AG10803 (cell line): ENCODE data around the gene RAB14.
"Not testable (repeated sequence)": the region's sequence is repeated elsewhere in the genome, so short reads cannot be mapped to it uniquely, and the experiment has no call there.

Experiments
- DNase-seq: peaks from one replicate; pipeline ENCODE4 v3.0.0; 2010; ENCODE audit warnings: low read depth
- H3K4me3 ChIP-seq: 2 replicates; pipeline ENCODE4 v1.5.1; 2011; ENCODE audit warnings: mild to moderate bottlenecking, low read length, control low read depth
- TF ChIP-seq, protein P1 (sequence below): conservative IDR thresholded peaks from 2 replicates; pipeline ENCODE4 v1.5.1; 2011; ENCODE audit warnings: mild to moderate bottlenecking, low read length, control low read depth, inconsistent platforms

The RAB14 gene

DNA sequence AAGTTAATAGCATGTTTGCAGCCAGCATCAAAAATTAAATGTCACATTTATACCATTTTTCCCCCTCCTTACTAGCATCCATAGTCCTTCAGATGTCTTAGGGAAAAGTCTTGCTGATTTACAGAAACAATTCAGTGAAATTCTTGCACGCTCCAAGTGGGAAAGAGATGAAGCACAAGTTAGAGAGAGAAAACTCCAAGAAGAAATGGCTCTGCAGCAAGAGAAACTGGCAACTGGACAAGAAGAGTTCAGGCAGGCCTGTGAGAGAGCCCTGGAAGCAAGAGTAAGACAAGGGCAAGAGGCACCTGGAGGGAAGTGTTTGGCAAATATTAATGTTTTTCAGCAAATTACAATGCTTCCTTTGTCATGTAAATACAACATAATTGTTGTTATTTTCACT lies 60.4 kb downstream of the RAB14 start:
- no peak overlapping the region for H3K4me3 ChIP-seq
- no peak for DNase-seq
- TF ChIP-seq, protein P1, sequence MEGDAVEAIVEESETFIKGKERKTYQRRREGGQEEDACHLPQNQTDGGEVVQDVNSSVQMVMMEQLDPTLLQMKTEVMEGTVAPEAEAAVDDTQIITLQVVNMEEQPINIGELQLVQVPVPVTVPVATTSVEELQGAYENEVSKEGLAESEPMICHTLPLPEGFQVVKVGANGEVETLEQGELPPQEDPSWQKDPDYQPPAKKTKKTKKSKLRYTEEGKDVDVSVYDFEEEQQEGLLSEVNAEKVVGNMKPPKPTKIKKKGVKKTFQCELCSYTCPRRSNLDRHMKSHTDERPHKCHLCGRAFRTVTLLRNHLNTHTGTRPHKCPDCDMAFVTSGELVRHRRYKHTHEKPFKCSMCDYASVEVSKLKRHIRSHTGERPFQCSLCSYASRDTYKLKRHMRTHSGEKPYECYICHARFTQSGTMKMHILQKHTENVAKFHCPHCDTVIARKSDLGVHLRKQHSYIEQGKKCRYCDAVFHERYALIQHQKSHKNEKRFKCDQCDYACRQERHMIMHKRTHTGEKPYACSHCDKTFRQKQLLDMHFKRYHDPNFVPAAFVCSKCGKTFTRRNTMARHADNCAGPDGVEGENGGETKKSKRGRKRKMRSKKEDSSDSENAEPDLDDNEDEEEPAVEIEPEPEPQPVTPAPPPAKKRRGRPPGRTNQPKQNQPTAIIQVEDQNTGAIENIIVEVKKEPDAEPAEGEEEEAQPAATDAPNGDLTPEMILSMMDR = no peak

- no peak for DNase-seq
- TF ChIP-seq, protein P1 = no peak
- H3K4me3 ChIP-seq = no peak overlapping the region
Measured at GRCh38 chr9:121140162-121140561, 61.5 kb downstream of the RAB14 start.

DNA sequence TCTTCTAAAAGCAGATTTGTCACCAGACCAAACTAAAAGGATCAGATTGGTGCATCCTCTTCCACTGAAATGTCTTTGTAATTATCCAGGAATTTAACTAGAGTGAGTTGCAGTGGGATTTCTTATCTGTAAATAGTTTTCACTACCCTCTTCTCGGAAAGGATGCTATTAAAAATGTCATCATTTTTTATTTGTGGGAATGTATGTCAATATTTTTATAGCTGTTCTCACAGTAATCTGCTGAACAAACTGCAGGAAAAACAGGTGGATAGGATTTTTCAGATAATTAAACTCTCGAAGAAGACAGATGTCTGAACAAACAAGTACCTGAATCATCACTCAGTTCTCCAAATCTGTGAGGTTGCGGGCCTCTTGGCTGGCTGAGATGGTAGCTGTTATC lies 62.7 kb downstream of the RAB14 start:
- no peak overlapping the region for H3K4me3 ChIP-seq
- TF ChIP-seq, protein P1 = no peak
- DNase-seq = no peak

DNA sequence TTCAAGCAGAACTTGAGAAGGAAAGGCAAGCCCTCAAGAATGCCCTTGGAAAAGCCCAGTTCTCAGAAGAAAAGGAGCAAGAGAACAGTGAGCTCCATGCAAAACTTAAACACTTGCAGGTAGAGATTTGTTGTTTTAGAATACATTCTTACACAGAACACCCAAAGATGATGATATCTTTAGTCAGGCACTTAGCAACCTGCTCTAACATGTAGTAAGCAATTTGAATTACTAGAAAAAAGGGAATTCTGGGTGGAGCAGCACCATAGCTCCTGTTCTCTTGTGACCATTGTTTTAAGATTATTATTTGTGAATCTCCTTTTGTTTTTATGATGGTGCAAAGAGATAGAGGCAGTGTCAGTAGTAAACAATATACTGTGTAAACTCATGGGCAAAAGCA lies 63.1 kb downstream of the RAB14 start:
- DNase-seq = no peak
- TF ChIP-seq, protein P1 = no peak
- no peak overlapping the region for H3K4me3 ChIP-seq

- no peak overlapping the region for H3K4me3 ChIP-seq
- no peak for DNase-seq
- TF ChIP-seq, protein P1 = no peak
Measured at GRCh38 chr9:121135642-121136041, 66.0 kb downstream of the RAB14 start.

DNA sequence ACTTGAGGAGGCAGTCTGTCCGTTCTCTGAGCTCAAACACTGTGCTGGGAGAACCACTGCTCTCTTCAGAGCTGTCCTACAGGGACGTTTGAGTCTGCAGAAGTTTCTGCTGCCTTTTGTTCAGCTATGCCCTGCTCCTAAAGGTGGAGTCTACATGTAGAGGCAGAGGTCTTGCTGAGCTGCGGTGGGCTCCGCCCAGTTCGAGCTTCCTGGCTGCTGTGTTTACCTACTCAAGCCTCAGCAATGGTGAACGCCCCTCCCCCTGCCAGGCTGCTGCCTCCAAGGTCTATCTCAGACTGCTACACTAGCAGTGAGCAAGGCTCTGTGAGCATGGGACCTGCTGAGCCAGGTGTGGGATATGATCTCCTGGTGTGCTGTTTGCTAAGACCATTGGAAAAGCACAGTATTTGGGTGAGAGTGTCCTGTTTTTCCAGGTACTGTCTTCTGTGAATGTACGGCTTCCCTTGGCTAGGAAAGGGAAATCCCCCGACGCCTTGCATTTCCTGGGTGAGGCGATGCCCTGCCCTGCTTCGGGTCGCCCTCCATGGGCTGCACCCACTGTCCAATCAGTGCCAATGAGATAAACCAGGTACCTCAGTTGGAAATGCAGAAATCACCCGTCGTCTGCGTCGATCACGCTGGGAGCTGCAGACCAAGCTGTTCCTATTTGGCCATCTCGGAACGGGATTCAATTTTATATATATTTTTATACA lies 68.4 kb downstream of the RAB14 start:
- TF ChIP-seq, protein P1 = no peak
- H3K4me3 ChIP-seq = no peak overlapping the region
- DNase-seq = no peak

- not testable (repeated sequence) for DNase-seq, H3K4me3 ChIP-seq
Measured at GRCh38 chr9:121129384-121129783, 72.3 kb downstream of the RAB14 start.
